Cardiac fibroblast (primary cell): ENCODE measurements around the gene CHTF18.

ENCODE experiments used
- DNase-seq, 2 donors: peaks; one replicate each; pipeline versions ENCODE4 v3.0.0 to v3.0.0-alpha.2; 2010; ENCODE audit warnings: low read depth in 2 of 2
- H3K4me3 ChIP-seq, 2 donors: replicated peaks in 1 of 2; 1 replicate in 1 of 2; 2 replicates in 1 of 2; pipeline ENCODE4 v1.5.1; 2011; ENCODE audit warnings: low read depth in 2 of 2, low read length in 2 of 2, mild to moderate bottlenecking in 2 of 2, moderate library complexity in 1 of 2
- CTCF ChIP-seq: IDR thresholded peaks from one replicate; pipeline ENCODE4 v1.5.1; 2011; ENCODE audit warnings: low read depth, mild to moderate bottlenecking, low read length, inconsistent platforms

The CHTF18 gene

GRCh38 chr16:822909-823297 lies 34.5 kb downstream of the CHTF18 start:
- TF ChIP-seq CTCF: no peak
- no peak overlapping the region for H3K4me3 ChIP-seq
- DNase-seq: no peak

GRCh38 chr16:824194-824593 lies 35.8 kb downstream of the CHTF18 start:
- DNase-seq: no peak
- no peak for TF ChIP-seq CTCF
- H3K4me3 ChIP-seq: no peak overlapping the region

- H3K4me3 ChIP-seq: no peak overlapping the region
- DNase-seq: no peak
- no peak for TF ChIP-seq CTCF
Observed at GRCh38 chr16:824601-825000, 36.2 kb downstream of the CHTF18 start.

- H3K4me3 ChIP-seq: no peak overlapping the region
- DNase-seq: no peak
Observed at GRCh38 chr16:825341-826061, 37.1 kb downstream of the CHTF18 start.

GRCh38 chr16:827513-827912 lies 39.1 kb downstream of the CHTF18 start:
- no peak for TF ChIP-seq CTCF
- no peak for DNase-seq
- no peak overlapping the region for H3K4me3 ChIP-seq

More at GRCh38 chr16:825341-826061, 37.1 kb downstream of the CHTF18 start:
- TF ChIP-seq CTCF: no peak

GRCh38 chr16:828891-829290 lies 40.5 kb downstream of the CHTF18 start:
- DNase-seq: no peak
- TF ChIP-seq CTCF: no peak
- no peak overlapping the region for H3K4me3 ChIP-seq
